Adrenal gland (tissue), 5 donors: ENCODE data around the gene ZC2HC1B.

Experiments
- CTCF ChIP-seq, 6 experiments: fragments of 450-650 bp in 4 of 6; fragments of 200-600 bp in 2 of 6; sonication (generic) in 1 of 6; IDR thresholded peaks; 1 replicate in 5 of 6; 2 replicates in 1 of 6; pipeline versions ENCODE4 v1.5.1 to v1.8.0; 2016 to 2021; ENCODE audit warnings: antibody characterized with exemption in 6 of 6, mild to moderate bottlenecking in 2 of 6, moderate library complexity in 1 of 6
- POLR2A ChIP-seq, 2 donors: fragments of 450-650 bp; IDR thresholded peaks; one replicate each; pipeline ENCODE4 v1.6.1; 2017; ENCODE audit warnings: antibody characterized with exemption in 2 of 2, mild to moderate bottlenecking in 2 of 2, moderate library complexity in 1 of 2
- donor health status: DM: no; HTN: no; CAD: no.

GRCh38 chr6:143958839-143959399, 94.6 kb downstream of the ZC2HC1B start:
- no peak for TF ChIP-seq POLR2A (IDR thresholded peaks at IDR 0.05)
- TF ChIP-seq CTCF (IDR thresholded peaks at IDR 0.05) = no peak
